GM19043 (cell line): ENCODE data around the gene PEAK3.

Source experiments
- ATAC-seq: cut with Tn5 transposase; IDR thresholded peaks from one replicate; pipeline ENCODE4 v1.9.1; 2021; ENCODE audit warnings: low read depth; ENCODE audit not compliant: unreplicated experiment

PEAK3 gene

GRCh38 chr19:2227415-2228156, 54.4 kb downstream of the PEAK3 start:
- ATAC-seq, result no peak

- no peak for ATAC-seq
Observed at GRCh38 chr19:2226840-2227360, 55.1 kb downstream of the PEAK3 start.

GRCh38 chr19:2226051-2226839, 55.7 kb downstream of the PEAK3 start:
- ATAC-seq, result no peak

- no peak for ATAC-seq
Observed at GRCh38 chr19:2225415-2226050, 56.4 kb downstream of the PEAK3 start.

- no peak for ATAC-seq
Observed at GRCh38 chr19:2224754-2225349, 57.1 kb downstream of the PEAK3 start.
